Panc1 (cell line): Measurements from ENCODE around the gene BTRC.

ENCODE experiments used
- CTCF ChIP-seq: fragments of 450-650 bp; IDR thresholded peaks from 2 replicates; pipeline ENCODE4 v1.5.1; 2017; ENCODE audit warnings: mild to moderate bottlenecking
- POLR2AphosphoS5 ChIP-seq: IDR thresholded peaks from 2 replicates; pipeline ENCODE4 v1.6.1; 2012; ENCODE audit warnings: mild to moderate bottlenecking, low read depth, low read length, moderate library complexity
- REST ChIP-seq, 2 experiments: IDR thresholded peaks; 2 replicates each; pipeline ENCODE4 v1.6.1; 2011 to 2012; ENCODE audit warnings: low read depth in 2 of 2, control low read depth in 1 of 2, low read length in 1 of 2, mild to moderate bottlenecking in 1 of 2, moderate library complexity in 1 of 2; ENCODE audit not compliant: insufficient read depth in 1 of 2
- SIN3A ChIP-seq: IDR thresholded peaks from 2 replicates; pipeline ENCODE4 v1.6.1; 2012; ENCODE audit warnings: low read depth, mild to moderate bottlenecking, low read length, moderate library complexity, borderline replicate concordance; ENCODE audit not compliant: insufficient read depth
- TCF7L2 ChIP-seq: IDR thresholded peaks from 2 replicates; pipeline ENCODE4 v1.6.1; 2011; ENCODE audit warnings: mild to moderate bottlenecking, low read depth, low read length, inconsistent platforms

DNA sequence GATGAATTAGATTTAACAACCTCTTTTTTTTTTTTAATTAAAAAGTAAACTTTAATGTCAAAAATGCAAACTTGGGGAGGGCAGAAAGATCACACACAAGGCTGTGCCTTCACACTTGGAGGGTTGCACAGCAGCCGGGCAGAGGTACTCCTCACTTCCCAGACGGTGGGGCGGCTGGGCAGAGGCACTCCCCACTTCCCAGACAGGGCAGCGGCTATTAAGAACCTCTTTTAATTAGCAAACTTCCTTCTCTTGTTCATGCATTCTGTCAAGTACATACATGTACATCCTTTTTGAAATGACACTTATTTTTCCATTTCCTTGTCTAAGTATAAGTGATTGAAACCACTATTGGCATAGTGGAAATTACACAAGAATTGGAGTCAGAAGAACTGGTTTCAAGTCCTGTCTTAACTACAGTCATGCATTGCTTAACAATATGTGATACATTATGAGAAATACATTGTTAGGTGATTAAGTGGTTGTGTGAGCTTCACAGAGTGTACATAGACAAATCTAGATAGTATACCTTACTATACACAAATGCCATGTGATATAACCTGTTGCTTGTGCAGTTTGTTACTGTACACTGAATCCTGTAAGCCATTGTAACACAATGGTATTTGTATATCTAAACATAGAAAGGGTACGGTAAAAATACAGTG, 26.5 kb downstream of the BTRC start:
- no peak for TF ChIP-seq CTCF
- no peak for TF ChIP-seq SIN3A
- no peak for TF ChIP-seq POLR2AphosphoS5
- TF ChIP-seq TCF7L2, result no peak
- TF ChIP-seq REST (IDR thresholded peaks at IDR 0.05; ENCODE audit: insufficient read depth in 1 of 2, low read depth in 2 of 2, low read length in 1 of 2), result no peak
